Parathyroid adenoma (tissue), 2 donors: ENCODE results near the gene PIP5KL1.
A peak's percentile ranks its signal among the peaks of the same experiment; 100 is the strongest.

Source experiments
- H2AFZ ChIP-seq: fragments of 300-600 bp; sonication (generic); one replicate; pipeline ENCODE4 v1.7.0; 2017; ENCODE audit warnings: antibody characterized with exemption, mild to moderate bottlenecking
- H3K27ac ChIP-seq: fragments of 300-600 bp; sonication (generic); one replicate; pipeline ENCODE4 v1.7.0; 2017
- H3K27me3 ChIP-seq: fragments of 300-600 bp; sonication (generic); one replicate; pipeline ENCODE4 v1.7.0; 2017; ENCODE audit warnings: low read length; ENCODE audit not compliant: control insufficient read depth, insufficient read depth
- H3K36me3 ChIP-seq: fragments of 300-600 bp; sonication (generic); one replicate; pipeline ENCODE4 v1.7.0; 2017; ENCODE audit warnings: low read length; ENCODE audit not compliant: control insufficient read depth, insufficient read depth
- H3K4me1 ChIP-seq: fragments of 300-600 bp; sonication (generic); one replicate; pipeline ENCODE4 v1.7.0; 2017; ENCODE audit warnings: control low read depth
- H3K4me2 ChIP-seq: fragments of 300-600 bp; sonication (generic); one replicate; pipeline ENCODE4 v1.7.0; 2017; ENCODE audit warnings: low read length
- H3K4me3 ChIP-seq: fragments of 300-600 bp; sonication (generic); one replicate; pipeline ENCODE4 v1.7.0; 2017; ENCODE audit warnings: low read depth, low read length
- H3K79me2 ChIP-seq: fragments of 300-600 bp; sonication (generic); one replicate; pipeline ENCODE4 v1.7.0; 2017; ENCODE audit warnings: control low read depth
- H3K9ac ChIP-seq: fragments of 300-600 bp; sonication (generic); one replicate; pipeline ENCODE4 v1.7.0; 2017; ENCODE audit warnings: mild to moderate bottlenecking
- H3K9me3 ChIP-seq: fragments of 300-600 bp; sonication (generic); one replicate; pipeline ENCODE4 v1.7.0; 2017; ENCODE audit warnings: low read length; ENCODE audit not compliant: control insufficient read depth
- CTCF ChIP-seq: fragments of 300-600 bp; sonication (generic); IDR thresholded peaks from one replicate; pipeline ENCODE4 v1.7.0; 2017; ENCODE audit warnings: antibody characterized with exemption, mild to moderate bottlenecking
- donor health status: primary hyperparathyroidism.

Gene PIP5KL1

GRCh38 chr9:127959841-127960409 is 29.3 kb upstream of the PIP5KL1 start:
- no peak for TF ChIP-seq CTCF
- H3K36me3 ChIP-seq: no peaks in the 10 kb centered on the region
- peaks cover 22% of the 10 kb centered on the region for H3K79me2 ChIP-seq
- no peak overlapping the region for H3K4me3 ChIP-seq
- H3K4me2 ChIP-seq: no peak overlapping the region
- H3K4me1 ChIP-seq: peaks cover 12% of the 10 kb centered on the region
- peak overlapping the region; percentile 54 for H3K27ac ChIP-seq
- no peak overlapping the region for H3K9ac ChIP-seq
- no peaks in the 10 kb centered on the region for H3K9me3 ChIP-seq
- H3K27me3 ChIP-seq: no peaks in the 10 kb centered on the region
- no peak overlapping the region for H2AFZ ChIP-seq

- peaks cover 15% of the 10 kb centered on the region for H3K4me1 ChIP-seq
- no peak overlapping the region for H3K4me3 ChIP-seq
- no peak for TF ChIP-seq CTCF
- no peaks in the 10 kb centered on the region for H3K9me3 ChIP-seq
- no peaks in the 10 kb centered on the region for H3K27me3 ChIP-seq
- no peaks in the 10 kb centered on the region for H3K36me3 ChIP-seq
- H3K9ac ChIP-seq: no peak overlapping the region
- no peak overlapping the region for H3K4me2 ChIP-seq
- H2AFZ ChIP-seq: no peak overlapping the region
- no peak overlapping the region for H3K27ac ChIP-seq
- peaks cover 24% of the 10 kb centered on the region for H3K79me2 ChIP-seq
Measured at GRCh38 chr9:127959398-127959797, 28.8 kb upstream of the PIP5KL1 start.

GRCh38 chr9:127958728-127959127 is 28.2 kb upstream of the PIP5KL1 start:
- Histone ChIP-seq H3K9me3 (no peaks in the 10 kb centered on the region), H3K4me2 (no peak overlapping the region), H3K4me1 (peaks cover 15% of the 10 kb centered on the region), H3K27ac (no peak overlapping the region), H3K36me3 (no peaks in the 10 kb centered on the region), H3K4me3 (no peak overlapping the region), H3K27me3 (no peaks in the 10 kb centered on the region), H3K79me2 (peaks cover 27% of the 10 kb centered on the region), H2AFZ (no peak overlapping the region), H3K9ac (no peak overlapping the region)
- TF ChIP-seq CTCF: no peak

- H3K9me3 ChIP-seq: no peaks in the 10 kb centered on the region
- peaks cover 11% of the 10 kb centered on the region for H3K4me1 ChIP-seq
- no peak overlapping the region for H3K4me3 ChIP-seq
- no peaks in the 10 kb centered on the region for H3K27me3 ChIP-seq
- peaks cover 39% of the 10 kb centered on the region for H3K79me2 ChIP-seq
- no peak overlapping the region for H2AFZ ChIP-seq
- peak overlapping the region; percentile 11 for H3K27ac ChIP-seq
- no peak overlapping the region for H3K4me2 ChIP-seq
- H3K36me3 ChIP-seq: no peaks in the 10 kb centered on the region
- TF ChIP-seq CTCF: peak; percentile 62
- no peak overlapping the region for H3K9ac ChIP-seq
Measured at GRCh38 chr9:127955294-127956015, 24.9 kb upstream of the PIP5KL1 start.
